GM21619 (cell line): ENCODE results near the gene PTTG1.

Experiments
- ATAC-seq: cut with Tn5 transposase; IDR thresholded peaks from one replicate; pipeline ENCODE4 v1.9.1; 2021; ENCODE audit not compliant: unreplicated experiment

Gene PTTG1

GRCh38 chr5:160470437-160471361 lies 49.0 kb downstream of the PTTG1 start:
- ATAC-seq: no peak

- ATAC-seq: no peak
Observed at GRCh38 chr5:160471761-160472160, 50.1 kb downstream of the PTTG1 start.

- ATAC-seq: no peak
Observed at GRCh38 chr5:160472482-160472881, 50.8 kb downstream of the PTTG1 start.

GRCh38 chr5:160473681-160474080 lies 52.0 kb downstream of the PTTG1 start:
- ATAC-seq: no peak

GRCh38 chr5:160474084-160474483 lies 52.4 kb downstream of the PTTG1 start:
- ATAC-seq: no peak

GRCh38 chr5:160475864-160476438 lies 54.3 kb downstream of the PTTG1 start:
- ATAC-seq: no peak

- ATAC-seq: no peak
Observed at GRCh38 chr5:160477266-160477970, 55.8 kb downstream of the PTTG1 start.

GRCh38 chr5:160478163-160478562 lies 56.5 kb downstream of the PTTG1 start:
- ATAC-seq: no peak
